Ascending aorta (tissue), 2 donors: Measurements from ENCODE around the gene MTARC1. TPM values are rescaled to one million over a fixed set of nuclear protein-coding genes. Genes with fewer than 3 reads are reported as not detected.

Source experiments
- DNase-seq, 2 donors: peaks; one replicate each; pipeline ENCODE4 v3.0.0-alpha.2; 2019; ENCODE audit warnings: low spot score in 2 of 2
- H3K27ac ChIP-seq, 2 donors: fragments of 200-600 bp; sonication (generic); one replicate each; pipeline ENCODE4 v1.5.1; 2016 to 2017; ENCODE audit warnings: mild to moderate bottlenecking in 1 of 2
- H3K27me3 ChIP-seq: fragments of 200-600 bp; sonication (generic); one replicate; pipeline ENCODE4 v1.5.1; 2017
- H3K36me3 ChIP-seq, 2 donors: fragments of 200-600 bp; sonication (generic); one replicate each; pipeline ENCODE4 v1.5.1; 2016
- H3K4me1 ChIP-seq, 2 donors: fragments of 200-600 bp; sonication (generic); one replicate each; pipeline ENCODE4 v1.5.1; 2016 to 2017; ENCODE audit warnings: mild to moderate bottlenecking in 1 of 2
- H3K4me3 ChIP-seq, 2 donors: fragments of 200-600 bp; sonication (generic); one replicate each; pipeline ENCODE4 v1.5.1; 2016 to 2017; ENCODE audit warnings: mild to moderate bottlenecking in 1 of 2
- H3K9me3 ChIP-seq, 2 donors: fragments of 200-600 bp; sonication (generic); one replicate each; pipeline ENCODE4 v1.5.1; 2016
- CTCF ChIP-seq, 3 experiments: fragments of 200-600 bp in 2 of 3; fragments of 450-650 bp in 1 of 3; sonication (generic) in 2 of 3; IDR thresholded peaks; one replicate each; pipeline ENCODE4 v1.5.1; 2016 to 2019; ENCODE audit warnings: antibody characterized with exemption in 3 of 3, mild to moderate bottlenecking in 1 of 3, moderate library complexity in 1 of 3
- intact Hi-C: fragments of 100-400 bp; cut with DNase I; formaldehyde crosslinking; loops from one replicate; pipeline ENCODE4 v1.15.1; 2023
- total RNA-seq: library from RNA; depleted of rRNA; stranded (reverse); fragments of >200 nt; gene quantifications from one replicate; pipeline ENCODE4 v1.1.0, GENCODE V29; 2016

MTARC1 gene
- total RNA-seq, 1 donor from 2014 or later: 2.2 TPM

GRCh38 chr1:220819467-220820026, 32.8 kb downstream of the MTARC1 start:
- Histone ChIP-seq H3K27me3 (no peaks in the 10 kb centered on the region), H3K4me3 (no peak overlapping the region), H3K4me1 (peaks cover 3 to 4% of the 10 kb centered on the region in 2 donors), H3K27ac (no peak overlapping the region), H3K36me3 (no peaks in the 10 kb centered on the region), H3K9me3 (no peaks in the 10 kb centered on the region)
- intact Hi-C loops: no loop called here
- no peak for DNase-seq
- TF ChIP-seq CTCF (IDR thresholded peaks at IDR 0.05): no peak

- H3K27ac ChIP-seq: no peak overlapping the region
- H3K36me3 ChIP-seq: no peaks in the 10 kb centered on the region
- H3K9me3 ChIP-seq: no peaks in the 10 kb centered on the region
- H3K4me1 ChIP-seq: peaks cover 2 to 4% of the 10 kb centered on the region in 2 donors
- TF ChIP-seq CTCF (IDR thresholded peaks at IDR 0.05): no peak
- H3K4me3 ChIP-seq: no peak overlapping the region
- DNase-seq: no peak
- intact Hi-C loops: no loop called here
- H3K27me3 ChIP-seq: no peaks in the 10 kb centered on the region
Measured at GRCh38 chr1:220824031-220824989, 37.6 kb downstream of the MTARC1 start.

GRCh38 chr1:220825819-220826551, 39.3 kb downstream of the MTARC1 start:
- no peak overlapping the region for H3K27ac ChIP-seq
- DNase-seq: no peak
- no peak for TF ChIP-seq CTCF (IDR thresholded peaks at IDR 0.05)
- no peak overlapping the region for H3K4me3 ChIP-seq
- no peaks in the 10 kb centered on the region for H3K9me3 ChIP-seq
- H3K4me1 ChIP-seq: peaks cover 0 to 10% of the 10 kb centered on the region in 2 donors
- no peaks in the 10 kb centered on the region for H3K27me3 ChIP-seq
- no peaks in the 10 kb centered on the region for H3K36me3 ChIP-seq
- intact Hi-C loops: no loop called here

GRCh38 chr1:220826729-220827128, 40.0 kb downstream of the MTARC1 start:
- no peak overlapping the region for H3K27ac ChIP-seq
- intact Hi-C loops: no loop called here
- TF ChIP-seq CTCF (IDR thresholded peaks at IDR 0.05): no peak
- peaks cover 0 to 10% of the 10 kb centered on the region in 2 donors for H3K4me1 ChIP-seq
- no peak overlapping the region for H3K4me3 ChIP-seq
- H3K36me3 ChIP-seq: no peaks in the 10 kb centered on the region
- no peaks in the 10 kb centered on the region for H3K27me3 ChIP-seq
- no peaks in the 10 kb centered on the region for H3K9me3 ChIP-seq
- DNase-seq: no peak

GRCh38 chr1:220827445-220828178, 40.9 kb downstream of the MTARC1 start:
- Histone ChIP-seq H3K4me3 (no peak overlapping the region), H3K4me1 (peaks cover 0 to 10% of the 10 kb centered on the region in 2 donors), H3K36me3 (no peaks in the 10 kb centered on the region), H3K9me3 (no peaks in the 10 kb centered on the region), H3K27ac (no peak overlapping the region), H3K27me3 (no peaks in the 10 kb centered on the region)
- DNase-seq: no peak
- intact Hi-C loops: no loop called here
- no peak for TF ChIP-seq CTCF (IDR thresholded peaks at IDR 0.05)
